Activated CD8-positive, alpha-beta memory T cell treated with anti-CD3 and anti-CD28 coated beads, Interleukin-2, amount 50 U/mL, for 24 hours (primary cell): ENCODE results near the gene KDM5A.
"Not testable (repeated sequence)": the region's sequence is repeated elsewhere in the genome, so short reads cannot be mapped to it uniquely, and the experiment has no call there.

Source experiments
- DNase-seq: peaks from one replicate; pipeline ENCODE4 v3.0.0-alpha.2; 2020; ENCODE audit errors: extremely low read depth

KDM5A gene

GRCh38 chr12:332581-333205, 56.4 kb downstream of the KDM5A start:
- no peak for DNase-seq

- DNase-seq, result no peak
These were observed 57.8 kb downstream of the KDM5A start for GRCh38 chr12:331287-331686.

- DNase-seq, result no peak
These were observed 63.2 kb downstream of the KDM5A start for GRCh38 chr12:325906-326305.

- no peak for DNase-seq
These were observed 65.6 kb downstream of the KDM5A start for GRCh38 chr12:323507-323906.

- DNase-seq, result no peak
These were observed 67.4 kb downstream of the KDM5A start for GRCh38 chr12:321606-322326.

GRCh38 chr12:318759-319515, 70.2 kb downstream of the KDM5A start:
- no peak for DNase-seq

- no peak for DNase-seq
These were observed 80.6 kb downstream of the KDM5A start for GRCh38 chr12:308511-308910.

GRCh38 chr12:307406-307805, 81.7 kb downstream of the KDM5A start:
- DNase-seq, result no peak

GRCh38 chr12:304805-305204, 84.3 kb downstream of the KDM5A start:
- DNase-seq, result no peak

GRCh38 chr12:302766-303165, 86.4 kb downstream of the KDM5A start:
- DNase-seq, result not testable (repeated sequence)

GRCh38 chr12:300166-300565, 89.0 kb downstream of the KDM5A start:
- DNase-seq, result not testable (repeated sequence)

GRCh38 chr12:299511-299910, 89.6 kb downstream of the KDM5A start:
- DNase-seq, result not testable (repeated sequence)

- not testable (repeated sequence) for DNase-seq
These were observed 91.1 kb downstream of the KDM5A start for GRCh38 chr12:298059-298458.

- no peak for DNase-seq
These were observed 94.0 kb downstream of the KDM5A start for GRCh38 chr12:295132-295531.

- DNase-seq, result no peak
These were observed 95.9 kb downstream of the KDM5A start for GRCh38 chr12:293199-293598.

- DNase-seq, result no peak
These were observed 96.9 kb downstream of the KDM5A start for GRCh38 chr12:292186-292585.

- no peak for DNase-seq
These were observed 97.9 kb downstream of the KDM5A start for GRCh38 chr12:291153-291723.

GRCh38 chr12:288687-289086, 100.4 kb downstream of the KDM5A start:
- no peak for DNase-seq

- DNase-seq, result no peak
These were observed 102.4 kb downstream of the KDM5A start for GRCh38 chr12:286531-287300.

GRCh38 chr12:278046-278445, 111.1 kb downstream of the KDM5A start:
- DNase-seq, result no peak

GRCh38 chr12:275812-276211, 113.3 kb downstream of the KDM5A start:
- no peak for DNase-seq

- DNase-seq, result no peak
These were observed 115.7 kb downstream of the KDM5A start for GRCh38 chr12:273382-273781.
